GM12878 (cell line): ENCODE measurements around the gene UBXN10. TPM values are rescaled to one million over a fixed set of nuclear protein-coding genes. Genes with fewer than 3 reads are reported as not detected.

Experiments
- ATAC-seq: fragments of 200-7000 bp; cut with Tn5 transposase; 3 replicates; pipeline ENCODE4 v1.9.1; 2020; ENCODE audit warnings: mild to moderate bottlenecking, moderate library complexity
- BruUV-seq: library from RNA; stranded (reverse); fragments of 400-500 nt; replicated peaks from 2 replicates; lab custom pipeline; 2021; lab: Mats Ljungman, UMichigan
- CTCF ChIA-PET: fragments of 300-600 bp; sonication (Branson Sonifier 250); formaldehyde crosslinking; extraction: SDS; loops from one replicate; lab custom pipeline; 2021; ENCODE audit warnings: inconsistent platforms; lab: Yijun Ruan, JAX
- POLR2A ChIA-PET: fragments of 350-600 bp; formaldehyde crosslinking; extraction: SDS; loops from one replicate; lab custom pipeline; 2021; ENCODE audit warnings: inconsistent platforms; lab: Charles Lee
- RAD21 ChIA-PET: fragments of 300-600 bp; sonication (Branson Sonifier 250); formaldehyde crosslinking; loops from one replicate; lab custom pipeline; 2023; ENCODE audit warnings: antibody characterized with exemption; ENCODE audit not compliant: unreplicated experiment; lab: Charles Lee
- SMC1A ChIA-PET: fragments of 300-600 bp; sonication (Branson Sonifier 250); formaldehyde crosslinking; loops from one replicate; lab custom pipeline; 2023; ENCODE audit not compliant: unreplicated experiment, uncharacterized antibody; lab: Charles Lee
- DNase-seq: peaks from one replicate; pipeline ENCODE4 v3.0.0-alpha.2; 2011; ENCODE audit warnings: low read depth, low spot score
- FAIRE-seq: peaks from 3 replicates; lab custom pipeline; 2011; peaks lifted over from hg19 to GRCh38; lab: Jason Lieb, UNC
- H2AFZ ChIP-seq: 2 replicates; pipeline ENCODE4 v1.6.0; 2011; ENCODE audit warnings: low read depth, low read length, control low read depth; ENCODE audit not compliant: control insufficient read depth
- H3K27ac ChIP-seq: 2 replicates; pipeline ENCODE4 v1.5.1; 2011; ENCODE audit warnings: control low read depth; ENCODE audit not compliant: control insufficient read depth, insufficient read depth
- H3K27me3 ChIP-seq, 2 experiments: replicated peaks in 1 of 2; 2 replicates each; pipeline versions ENCODE4 v1.6.0 to v1.6.1; 2011; ENCODE audit warnings: low read length in 1 of 2; ENCODE audit not compliant: control insufficient read depth in 2 of 2, insufficient read depth in 2 of 2
- H3K36me3 ChIP-seq, 2 experiments: 2 replicates each; pipeline ENCODE4 v1.5.1; 2011; ENCODE audit warnings: low read length in 1 of 2; ENCODE audit not compliant: control insufficient read depth in 2 of 2, insufficient read depth in 2 of 2
- H3K4me1 ChIP-seq: 2 replicates; pipeline ENCODE4 v1.6.1; 2011; ENCODE audit warnings: mild to moderate bottlenecking, low read length, moderate library complexity, mixed read lengths; ENCODE audit not compliant: control insufficient read depth, insufficient read depth
- H3K4me2 ChIP-seq: 2 replicates; pipeline ENCODE4 v1.6.0; 2011; ENCODE audit warnings: control low read depth; ENCODE audit not compliant: control insufficient read depth, insufficient read depth
- H3K4me3 ChIP-seq: fragments of 200-600 bp; sonication (generic); 2 replicates; pipeline ENCODE4 v1.5.1; 2016
- H3K79me2 ChIP-seq: 2 replicates; pipeline ENCODE4 v1.6.0; 2011; ENCODE audit warnings: low read length; ENCODE audit not compliant: control insufficient read depth, insufficient read depth
- H3K9ac ChIP-seq: 2 replicates; pipeline ENCODE4 v1.8.0; 2011; ENCODE audit warnings: low read length, control low read depth, mixed read lengths; ENCODE audit not compliant: control insufficient read depth, insufficient read depth
- H3K9me3 ChIP-seq: replicated peaks from 3 replicates; pipeline ENCODE4 v1.5.1; 2011; ENCODE audit warnings: mild to moderate bottlenecking, low read length; ENCODE audit not compliant: control insufficient read depth, insufficient read depth
- H4K20me1 ChIP-seq: 2 replicates; pipeline ENCODE4 v1.6.0; 2011; ENCODE audit not compliant: control insufficient read depth, insufficient read depth
- BCL11A ChIP-seq: IDR thresholded peaks from 2 replicates; pipeline ENCODE4 v1.6.1; 2011; ENCODE audit warnings: low read depth, low read length
- BHLHE40 ChIP-seq, 2 experiments: fragments of 450-650 bp in 1 of 2; IDR thresholded peaks; 2 replicates each; pipeline ENCODE4 v1.6.1; 2011 to 2017; ENCODE audit warnings: low read depth in 2 of 2, borderline replicate concordance in 1 of 2, improper control_type of control experiment in 1 of 2, low read length in 1 of 2, mild to moderate bottlenecking in 1 of 2
- CBX5 ChIP-seq: sonication (generic); IDR thresholded peaks from 2 replicates; pipeline ENCODE4 v1.6.1; 2016; ENCODE audit warnings: low read depth, moderate library complexity, mild to moderate bottlenecking, inconsistent platforms
- CTCF ChIP-seq, 3 experiments: IDR thresholded peaks in 2 of 3; conservative IDR thresholded peaks in 1 of 3; 2 replicates each; pipeline ENCODE4 v1.5.1; 2011; ENCODE audit warnings: low read depth in 3 of 3, low read length in 3 of 3, mild to moderate bottlenecking in 3 of 3, control low read depth in 2 of 3, moderate library complexity in 2 of 3, inconsistent platforms in 1 of 3, mixed read lengths in 1 of 3; ENCODE audit not compliant: control insufficient read depth in 2 of 3, insufficient read depth in 1 of 3; ENCODE audit errors: extremely low read depth in 1 of 3
- FOS ChIP-seq: IDR thresholded peaks from 3 replicates; pipeline ENCODE4 v1.6.1; 2011; ENCODE audit warnings: borderline replicate concordance; ENCODE audit not compliant: insufficient read length; ENCODE audit errors: extremely low read depth
- MYB ChIP-seq: fragments of 150-350 bp; IDR thresholded peaks from 2 replicates; pipeline ENCODE4 v1.6.1; 2014; ENCODE audit warnings: mild to moderate bottlenecking, low read depth, low read length, borderline replicate concordance
- NR2F1 ChIP-seq: fragments of 450-650 bp; conservative IDR thresholded peaks from 2 replicates; pipeline ENCODE4 v1.6.1; 2017; ENCODE audit warnings: mild to moderate bottlenecking
- NRF1 ChIP-seq: conservative IDR thresholded peaks from 2 replicates; pipeline ENCODE4 v1.6.1; 2011; ENCODE audit warnings: mild to moderate bottlenecking, low read depth, low read length, improper control_type of control experiment
- POLR2A ChIP-seq: IDR thresholded peaks from 2 replicates; pipeline ENCODE4 v1.6.1; 2011; ENCODE audit warnings: low read depth, mild to moderate bottlenecking, low read length
- RAD21 ChIP-seq: IDR thresholded peaks from 2 replicates; pipeline ENCODE4 v1.6.1; 2011; ENCODE audit warnings: mild to moderate bottlenecking, low read depth, low read length, moderate library complexity; ENCODE audit not compliant: insufficient read depth
- RAD51 ChIP-seq: fragments of 450-650 bp; IDR thresholded peaks from 2 replicates; pipeline ENCODE4 v1.6.1; 2016; ENCODE audit warnings: moderate library complexity, mild to moderate bottlenecking, inconsistent platforms
- RELA ChIP-seq: fragments of 450-650 bp; IDR thresholded peaks from 2 replicates; pipeline ENCODE4 v1.8.0; 2014; ENCODE audit warnings: borderline replicate concordance; ENCODE audit not compliant: partially characterized antibody
- RFX5 ChIP-seq: IDR thresholded peaks from 2 replicates; pipeline ENCODE4 v1.6.1; 2011; ENCODE audit warnings: low read depth, low read length, improper control_type of control experiment
- SMAD5 ChIP-seq: IDR thresholded peaks from 2 replicates; pipeline ENCODE4 v1.6.1; 2016; ENCODE audit warnings: antibody characterized with exemption, low read depth
- SREBF1 ChIP-seq: IDR thresholded peaks from 2 replicates; pipeline ENCODE4 v1.6.1; 2012; ENCODE audit warnings: mild to moderate bottlenecking, low read length
- YY1 ChIP-seq: IDR thresholded peaks from 2 replicates; pipeline ENCODE4 v1.6.1; 2011; ENCODE audit warnings: low read depth, mild to moderate bottlenecking, low read length
- ZBTB11 ChIP-seq: fragments of 450-650 bp; formaldehyde crosslinking; IDR thresholded peaks from 2 replicates; pipeline ENCODE4 v1.5.0; 2022; ENCODE audit warnings: mild to moderate bottlenecking, missing genetic modification characterization
- ZNF274 ChIP-seq: IDR thresholded peaks from one replicate; pipeline ENCODE4 v1.8.0; 2011; ENCODE audit not compliant: insufficient read length, insufficient read depth
- whole genome bisulfite sequencing: methylation state at CpG from one replicate; pipeline ENCODE4 v1.1.6; 2016; ENCODE audit warnings: low lambda C conversion rate; ENCODE audit not compliant: insufficient replicate concordance, insufficient coverage; ENCODE audit errors: missing lambda C conversion rate; 5-methylcytosine and 5-hydroxymethylcytosine counted together
- in situ Hi-C: fragments of 300-500 bp; cut with MboI; formaldehyde crosslinking; loops from 9 replicates; pipeline ENCODE4 v1.14.3; 2018; ENCODE audit warnings: mixed read lengths
- intact Hi-C: fragments of 100-400 bp; cut with micrococcal nuclease; formaldehyde crosslinking; loops from one replicate; pipeline ENCODE4 v1.14.2; 2022; ENCODE audit not compliant: unreplicated experiment
- polyA plus RNA-seq, 11 experiments: library from polyadenylated mRNA; depleted of rRNA in 4 of 11; unstranded in 6 of 11; stranded (reverse) in 5 of 11; fragments of >200 nt; fragmentation: Nextera tagmentation in 4 of 11; fragmentation: Illumina TruSeq in 1 of 11; extraction: Ambion mirVana in 4 of 11; extraction: Trizol in 1 of 11; gene quantifications; 1 replicate in 1 of 11; 2 replicates in 10 of 11; pipeline versions ENCODE4 v1.2.1 to v1.2.3, GENCODE V29; 2011 to 2016; ENCODE audit warnings: inconsistent platforms in 2 of 11, missing spikeins in 2 of 11, low read depth in 1 of 11
- total RNA-seq, 4 experiments: library from RNA; depleted of rRNA in 3 of 4; stranded (reverse); fragments of >200 nt in 3 of 4; fragmentation: Illumina TruSeq in 1 of 4; extraction: Trizol in 1 of 4; gene quantifications; 2 replicates each; pipeline versions ENCODE4 v1.2.1 to v1.2.3, GENCODE V29; 2013 to 2021

UBXN10 gene
- total and polyA plus RNA-seq, 10 of the 15 experiments (the other 5 are each of a cell fraction or from before 2014, with no cell fraction given), result 0.03 to 0.15 (median 0.06) TPM; not detected in 7

DNA sequence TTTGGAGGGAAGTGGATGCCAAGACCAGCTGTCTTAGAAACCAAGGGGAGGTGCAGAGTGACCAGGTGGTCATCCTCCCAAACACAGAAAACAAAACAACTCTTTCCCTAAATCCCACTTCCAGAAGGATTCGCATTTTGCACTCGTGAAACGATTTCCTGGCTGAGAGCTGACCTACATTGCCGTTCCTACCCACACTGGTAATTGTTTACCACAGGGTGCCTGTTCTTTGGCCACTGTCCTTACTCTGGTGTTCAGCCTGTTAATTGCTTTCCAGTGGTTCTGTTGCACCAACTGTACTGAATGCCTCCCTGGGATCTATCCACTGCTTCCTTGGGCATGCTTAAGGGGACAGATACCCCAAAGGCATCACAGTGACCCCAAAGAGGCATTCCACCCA, 23.6 kb downstream of the UBXN10 start (continued):
- no peak for TF ChIP-seq ZBTB11 (CRISPR knock-in tag)
- TF ChIP-seq NR2F1, result no peak
- no peak for TF ChIP-seq YY1

GRCh38 chr1:20210736-20211460, 25.0 kb downstream of the UBXN10 start:
- Histone ChIP-seq H3K79me2 (no peaks in the 10 kb centered on the region), H3K9ac (no peak overlapping the region), H2AFZ (no peak overlapping the region), H3K36me3 (no peaks in the 10 kb centered on the region), H3K27ac (no peak overlapping the region), H3K4me1 (no peaks in the 10 kb centered on the region; the same call in 1 of the 2 replicates), H3K27me3 (peaks cover 3 to 10% of the 10 kb centered on the region in 2 experiments; a peak in 2 of 4 replicates), H4K20me1 (no peaks in the 10 kb centered on the region), H3K4me3 (no peak overlapping the region), H3K9me3 (no peaks in the 10 kb centered on the region), H3K4me2 (no peak overlapping the region)
- POLR2A ChIA-PET, result interaction anchor here (0.9 kb wide), 1 partner anchor 16 kb away, joined by 3 read pairs; no protein-coding TSS in a partner anchor
- CTCF ChIA-PET, result interaction anchor here (1.0 kb wide), 1 partner anchor 15 kb away, joined by 3 read pairs; no protein-coding TSS in a partner anchor
- DNase-seq (no peak), ATAC-seq (peak; percentile 35; the same call in 1 of the 3 replicates), FAIRE-seq (no peak)
- intact Hi-C loops (loop anchor here (5.0 to 10.0 kb wide), 3 partner anchors 144 to 424 kb away; partner anchors contain the start of gene PINK1), in situ Hi-C loops (loop anchor here (5.0 kb wide), 1 partner anchor 281 kb away; no protein-coding TSS in a partner anchor)
- WGBS, result 53% methylated on average over 10 of the region's 10 CpGs
- BruUV-seq, result no TSS peak
- RAD21 ChIA-PET, result no interaction called here
- SMC1A ChIA-PET, result no interaction called here
- TF ChIP-seq RAD51 (no peak), NRF1 (no peak), POLR2A (no peak), CBX5 (no peak), ZNF274 (no peak), RFX5 (no peak), RAD21 (no peak), CTCF (IDR thresholded peaks at IDR 0.05 in 2 of 3, conservative IDR thresholded peaks at IDR 0.05 in 1 of 3; ENCODE audit: control insufficient read depth in 2 of 3, extremely low read depth in 1 of 3, insufficient read depth in 1 of 3, low read depth in 3 of 3, low read length in 3 of 3) (no peak), FOS (no peak), BCL11A (no peak), SMAD5 (no peak), MYB (no peak), RELA (no peak), BHLHE40 (IDR thresholded peaks at IDR 0.05; ENCODE audit: borderline replicate concordance in 1 of 2, low read depth in 2 of 2, low read length in 1 of 2) (no peak), SREBF1 (no peak)
